ENCODE results near the gene NUMA1. TPM values are rescaled to one million over a fixed set of nuclear protein-coding genes. Genes with fewer than 3 reads are reported as not detected.
A peak's percentile ranks its signal among the peaks of the same experiment; 100 is the strongest.

Gene NUMA1
- total and polyA plus RNA-seq, 2 of the 8 experiments (the other 6 are each of a cell fraction or from before 2014, with no cell fraction given), result 101 to 107 TPM

- TF ChIP-seq ZNF274 (IDR thresholded peaks at IDR 0.05; ENCODE audit: borderline replicate concordance, extremely low read depth, low read length) (no peak), EGR1 (IDR thresholded peaks at IDR 0.05; ENCODE audit: borderline replicate concordance, low read depth, low read length) (no peak; the same call in 1 of the 2 replicates), NANOG (IDR thresholded peaks at IDR 0.05; ENCODE audit: insufficient read depth, low read depth, low read length, poor library complexity, severe bottlenecking) (peak; percentile 28), CHD7 (IDR thresholded peaks at IDR 0.05; ENCODE audit: insufficient replicate concordance, low read length) (peak; percentile 53), SIX5 (IDR thresholded peaks at IDR 0.05; ENCODE audit: low read depth, low read length) (no peak), TBP (IDR thresholded peaks at IDR 0.05; ENCODE audit: low read depth, low read length) (peak; percentile 13; the same call in 1 of the 2 replicates), CBX8 (IDR thresholded peaks at IDR 0.05; ENCODE audit: borderline replicate concordance, low read depth, low read length) (no peak)
- TF ChIP-seq, protein P1, sequence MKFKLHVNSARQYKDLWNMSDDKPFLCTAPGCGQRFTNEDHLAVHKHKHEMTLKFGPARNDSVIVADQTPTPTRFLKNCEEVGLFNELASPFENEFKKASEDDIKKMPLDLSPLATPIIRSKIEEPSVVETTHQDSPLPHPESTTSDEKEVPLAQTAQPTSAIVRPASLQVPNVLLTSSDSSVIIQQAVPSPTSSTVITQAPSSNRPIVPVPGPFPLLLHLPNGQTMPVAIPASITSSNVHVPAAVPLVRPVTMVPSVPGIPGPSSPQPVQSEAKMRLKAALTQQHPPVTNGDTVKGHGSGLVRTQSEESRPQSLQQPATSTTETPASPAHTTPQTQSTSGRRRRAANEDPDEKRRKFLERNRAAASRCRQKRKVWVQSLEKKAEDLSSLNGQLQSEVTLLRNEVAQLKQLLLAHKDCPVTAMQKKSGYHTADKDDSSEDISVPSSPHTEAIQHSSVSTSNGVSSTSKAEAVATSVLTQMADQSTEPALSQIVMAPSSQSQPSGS (IDR thresholded peaks at IDR 0.05; ENCODE audit: low read length), result no peak
Observed at GRCh38 chr11:72040491-72041363, 39.6 kb downstream of the NUMA1 start (continued).
